Uterus (tissue), 4 donors: ENCODE results near the gene CARMIL3. TPM values are rescaled to one million over a fixed set of nuclear protein-coding genes. Genes with fewer than 3 reads are reported as not detected.
"Not testable (repeated sequence)": the region's sequence is repeated elsewhere in the genome, so short reads cannot be mapped to it uniquely, and the experiment has no call there.

Experiments
- DNase-seq, 2 donors: peaks; one replicate each; pipeline ENCODE4 v3.0.0-alpha.2; 2019 to 2020
- H3K27ac ChIP-seq, 2 donors: fragments of 200-600 bp; sonication (generic); 1 replicate in 1 of 2; 2 replicates in 1 of 2; pipeline ENCODE4 v1.5.1; 2016 to 2018
- H3K27me3 ChIP-seq, 2 donors: fragments of 200-600 bp; sonication (generic); one replicate each; pipeline ENCODE4 v1.5.1; 2018 to 2019; ENCODE audit warnings: control low read depth in 1 of 2
- H3K36me3 ChIP-seq, 2 donors: fragments of 200-600 bp; sonication (generic); one replicate each; pipeline ENCODE4 v1.5.1; 2019; ENCODE audit warnings: control low read depth in 1 of 2
- H3K4me1 ChIP-seq, 2 donors: fragments of 200-600 bp; sonication (generic); one replicate each; pipeline ENCODE4 v1.5.1; 2018 to 2019; ENCODE audit warnings: control low read depth in 1 of 2
- H3K4me3 ChIP-seq, 2 donors: fragments of 200-600 bp; sonication (generic); 1 replicate in 1 of 2; 2 replicates in 1 of 2; pipeline ENCODE4 v1.5.1; 2018 to 2019; ENCODE audit warnings: mild to moderate bottlenecking in 1 of 2
- H3K9me3 ChIP-seq, 2 donors: fragments of 200-600 bp; sonication (generic); one replicate each; pipeline ENCODE4 v1.5.1; 2019; ENCODE audit warnings: control low read depth in 1 of 2
- POLR2A ChIP-seq, 2 donors: fragments of 450-650 bp; IDR thresholded peaks; one replicate each; pipeline ENCODE4 v1.6.1; 2016; ENCODE audit warnings: antibody characterized with exemption in 2 of 2, mild to moderate bottlenecking in 1 of 2, moderate library complexity in 1 of 2
- intact Hi-C: fragments of 100-400 bp; cut with DNase I; formaldehyde crosslinking; loops from one replicate; pipeline ENCODE4 v1.15.1; 2023; ENCODE audit warnings: low total_unique reads
- total RNA-seq, 4 donors: library from RNA; depleted of rRNA in 3 of 4; stranded (reverse); fragments of >200 nt in 3 of 4; gene quantifications; one replicate each; pipeline versions ENCODE4 v1.1.0 to v1.2.4, GENCODE V29; 2014 to 2023
- TF ChIP-seq, protein P1 (sequence below), 4 experiments: fragments of 200-600 bp in 2 of 4; fragments of 450-650 bp in 2 of 4; sonication (generic) in 2 of 4; IDR thresholded peaks; one replicate each; pipeline ENCODE4 v1.5.1; 2016 to 2019; ENCODE audit warnings: antibody characterized with exemption in 4 of 4, mild to moderate bottlenecking in 2 of 4, moderate library complexity in 1 of 4
- donor health status: DM: yes; HTN: yes; CAD: no.

CARMIL3 gene
- total RNA-seq, 4 donors from 2014 or later: 0.21 to 0.48 TPM; not detected in 2

DNA sequence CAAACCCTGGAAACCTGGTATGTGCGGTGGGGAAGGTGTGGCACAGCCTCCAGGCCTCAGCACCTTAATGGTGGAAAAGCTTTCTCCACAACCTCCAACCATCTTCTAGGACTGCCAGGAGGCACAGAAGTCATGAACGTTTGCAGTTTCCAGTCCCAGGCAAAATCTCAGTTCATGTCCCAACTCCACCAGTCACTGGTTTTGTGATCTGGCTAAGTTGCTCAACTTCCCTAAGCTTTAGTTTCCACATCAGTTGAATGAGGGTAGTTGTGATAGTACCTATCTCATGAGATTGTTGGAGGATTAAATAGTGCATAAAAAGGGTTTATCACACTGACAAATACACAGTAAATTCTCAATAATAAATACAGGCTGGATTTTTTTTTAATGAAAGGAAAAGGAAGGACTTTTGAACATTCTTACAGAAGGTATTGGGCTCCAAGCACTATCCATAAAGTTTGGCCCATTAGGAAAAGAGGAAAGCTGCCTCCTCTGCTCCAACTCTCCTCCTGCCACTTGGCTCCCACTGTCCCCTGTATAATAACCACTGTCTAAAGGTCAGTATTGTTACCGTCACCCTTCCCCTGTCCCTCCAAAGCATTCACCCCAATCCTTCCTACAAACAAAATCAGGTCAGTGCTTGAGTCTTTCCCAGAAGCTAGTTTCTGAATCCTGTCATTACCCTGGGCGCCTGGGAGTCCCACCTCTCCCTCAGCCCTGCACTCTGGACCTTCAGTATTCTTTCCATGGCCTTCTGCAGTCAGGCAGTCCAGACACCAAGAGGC lies 48.6 kb downstream of the CARMIL3 start:
- no peak overlapping the region for H3K27ac ChIP-seq
- H3K4me1 ChIP-seq: peaks cover 0 to 2% of the 10 kb centered on the region in 2 donors
- DNase-seq: no peak
- H3K9me3 ChIP-seq: no peaks in the 10 kb centered on the region
- no peaks in the 10 kb centered on the region for H3K27me3 ChIP-seq
- no peaks in the 10 kb centered on the region for H3K36me3 ChIP-seq
- intact Hi-C loops: no loop called here
- TF ChIP-seq, protein P1, sequence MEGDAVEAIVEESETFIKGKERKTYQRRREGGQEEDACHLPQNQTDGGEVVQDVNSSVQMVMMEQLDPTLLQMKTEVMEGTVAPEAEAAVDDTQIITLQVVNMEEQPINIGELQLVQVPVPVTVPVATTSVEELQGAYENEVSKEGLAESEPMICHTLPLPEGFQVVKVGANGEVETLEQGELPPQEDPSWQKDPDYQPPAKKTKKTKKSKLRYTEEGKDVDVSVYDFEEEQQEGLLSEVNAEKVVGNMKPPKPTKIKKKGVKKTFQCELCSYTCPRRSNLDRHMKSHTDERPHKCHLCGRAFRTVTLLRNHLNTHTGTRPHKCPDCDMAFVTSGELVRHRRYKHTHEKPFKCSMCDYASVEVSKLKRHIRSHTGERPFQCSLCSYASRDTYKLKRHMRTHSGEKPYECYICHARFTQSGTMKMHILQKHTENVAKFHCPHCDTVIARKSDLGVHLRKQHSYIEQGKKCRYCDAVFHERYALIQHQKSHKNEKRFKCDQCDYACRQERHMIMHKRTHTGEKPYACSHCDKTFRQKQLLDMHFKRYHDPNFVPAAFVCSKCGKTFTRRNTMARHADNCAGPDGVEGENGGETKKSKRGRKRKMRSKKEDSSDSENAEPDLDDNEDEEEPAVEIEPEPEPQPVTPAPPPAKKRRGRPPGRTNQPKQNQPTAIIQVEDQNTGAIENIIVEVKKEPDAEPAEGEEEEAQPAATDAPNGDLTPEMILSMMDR (IDR thresholded peaks at IDR 0.05): no peak
- no peak for TF ChIP-seq POLR2A (IDR thresholded peaks at IDR 0.05)
- H3K4me3 ChIP-seq: no peak overlapping the region

DNA sequence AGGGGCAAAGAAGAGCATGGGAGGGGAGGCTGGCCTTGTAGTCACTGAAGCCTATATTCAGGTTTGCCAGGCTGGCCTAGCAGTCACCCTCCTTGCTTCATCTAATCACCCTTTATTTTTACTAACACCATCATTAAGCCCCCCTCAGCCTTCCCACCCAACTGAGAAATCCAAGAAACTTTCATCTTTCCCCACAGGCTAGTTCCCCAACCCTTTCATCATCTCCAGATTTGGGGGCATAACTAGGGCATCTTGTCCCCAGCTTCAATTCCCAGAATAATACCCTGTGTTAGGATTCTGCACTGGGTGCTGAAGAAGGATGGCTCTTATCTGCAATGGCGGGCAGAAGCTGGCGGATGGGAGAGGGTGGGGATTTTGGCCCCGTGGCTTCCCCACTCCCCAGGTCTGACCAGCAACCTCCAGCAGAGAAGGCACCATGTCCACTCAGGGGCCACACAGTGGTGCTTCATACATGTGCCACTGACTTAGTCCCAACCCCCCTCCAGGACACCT lies 49.2 kb downstream of the CARMIL3 start:
- no peak for DNase-seq
- no peak overlapping the region for H3K27ac ChIP-seq
- intact Hi-C loops: no loop called here
- H3K36me3 ChIP-seq: no peaks in the 10 kb centered on the region
- TF ChIP-seq, protein P1 (IDR thresholded peaks at IDR 0.05): no peak
- no peak for TF ChIP-seq POLR2A (IDR thresholded peaks at IDR 0.05)
- no peaks in the 10 kb centered on the region for H3K4me1 ChIP-seq
- no peaks in the 10 kb centered on the region for H3K9me3 ChIP-seq
- no peaks in the 10 kb centered on the region for H3K27me3 ChIP-seq
- no peak overlapping the region for H3K4me3 ChIP-seq

DNA sequence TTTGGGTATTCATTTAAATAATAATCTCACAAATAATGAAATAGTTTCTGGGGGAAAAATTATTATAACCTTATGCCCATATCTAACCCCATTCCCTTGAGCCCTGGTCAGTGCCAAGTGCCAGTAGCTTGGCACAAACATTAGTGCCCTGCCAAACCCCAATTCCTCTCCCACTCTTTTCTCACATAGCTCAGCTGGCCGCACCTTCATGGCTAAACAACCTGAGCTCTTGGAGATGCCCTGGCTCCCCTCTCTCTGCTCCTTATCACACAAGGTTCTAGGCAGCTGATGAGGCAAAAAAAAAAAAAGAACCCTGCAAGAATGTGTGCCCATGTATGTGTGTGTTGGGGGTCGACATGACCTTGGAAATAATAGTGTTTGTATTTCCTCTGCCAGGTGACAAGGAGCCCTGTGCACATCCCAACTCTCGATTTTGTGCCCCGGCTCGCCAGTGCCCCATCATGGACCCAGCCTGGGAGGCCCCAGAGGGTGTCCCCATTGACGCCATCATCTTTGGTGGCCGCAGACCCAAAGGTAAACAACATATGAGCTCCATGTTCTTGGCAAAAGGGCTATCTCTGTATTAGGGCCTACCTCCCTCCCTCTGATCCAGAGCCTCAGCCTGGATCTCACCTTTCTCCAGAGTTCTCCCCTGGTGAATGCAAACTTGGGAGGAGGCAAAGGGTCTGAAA lies 50.7 kb downstream of the CARMIL3 start:
- no peaks in the 10 kb centered on the region for H3K9me3 ChIP-seq
- H3K27me3 ChIP-seq: no peaks in the 10 kb centered on the region
- H3K27ac ChIP-seq: no peak overlapping the region
- intact Hi-C loops: no loop called here
- H3K36me3 ChIP-seq: no peaks in the 10 kb centered on the region
- no peaks in the 10 kb centered on the region for H3K4me1 ChIP-seq
- no peak overlapping the region for H3K4me3 ChIP-seq
- TF ChIP-seq POLR2A (IDR thresholded peaks at IDR 0.05): no peak
- TF ChIP-seq, protein P1 (IDR thresholded peaks at IDR 0.05): no peak
- no peak for DNase-seq

DNA sequence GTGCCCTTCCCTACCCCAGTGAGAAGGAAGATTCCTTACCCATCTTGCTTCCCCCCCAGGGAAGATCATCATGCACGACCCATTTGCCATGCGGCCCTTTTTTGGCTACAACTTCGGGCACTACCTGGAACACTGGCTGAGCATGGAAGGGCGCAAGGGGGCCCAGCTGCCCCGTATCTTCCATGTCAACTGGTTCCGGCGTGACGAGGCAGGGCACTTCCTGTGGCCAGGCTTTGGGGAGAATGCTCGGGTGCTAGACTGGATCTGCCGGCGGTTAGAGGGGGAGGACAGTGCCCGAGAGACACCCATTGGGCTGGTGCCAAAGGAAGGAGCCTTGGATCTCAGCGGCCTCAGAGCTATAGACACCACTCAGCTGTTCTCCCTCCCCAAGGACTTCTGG lies 51.6 kb downstream of the CARMIL3 start:
- no peak for DNase-seq

DNA sequence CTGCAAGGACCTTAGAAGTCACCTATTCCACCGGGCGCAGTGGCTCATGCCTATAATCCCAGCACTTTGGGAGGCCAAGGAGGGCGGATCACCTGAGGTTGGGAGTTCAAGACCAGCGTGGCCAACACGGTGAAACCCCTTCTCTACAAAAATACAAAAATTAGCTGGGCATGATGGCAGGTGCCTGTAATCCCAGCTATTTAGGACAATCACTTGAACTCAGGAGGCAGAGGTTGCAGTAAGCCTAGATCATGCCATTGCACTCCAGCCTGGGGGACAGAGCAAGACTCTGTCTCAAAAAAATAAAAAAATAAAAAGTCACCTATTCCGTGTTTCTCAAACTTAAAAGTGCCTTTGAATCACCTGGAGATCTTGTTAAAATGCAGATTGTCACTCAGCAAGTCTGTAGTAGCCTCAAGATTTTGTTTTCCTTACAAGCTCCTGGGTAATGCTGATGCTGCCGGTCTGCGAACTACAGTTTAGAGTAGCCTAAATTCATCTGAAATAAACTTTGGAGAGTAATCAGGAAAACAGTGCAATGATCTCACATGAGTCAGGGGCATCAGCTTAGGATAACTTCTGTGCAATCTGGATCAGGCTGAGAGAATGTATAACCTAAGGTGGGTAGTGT lies 53.9 kb downstream of the CARMIL3 start:
- H3K27ac ChIP-seq, H3K9me3 ChIP-seq, H3K27me3 ChIP-seq, H3K4me3 ChIP-seq, H3K36me3 ChIP-seq, DNase-seq, intact Hi-C loops, H3K4me1 ChIP-seq: not testable (repeated sequence)

More for the DNA sequence above, 51.6 kb downstream of the CARMIL3 start:
- H3K27me3 ChIP-seq: no peaks in the 10 kb centered on the region
- no peak overlapping the region for H3K4me3 ChIP-seq
- no peaks in the 10 kb centered on the region for H3K9me3 ChIP-seq
- H3K27ac ChIP-seq: no peak overlapping the region
- intact Hi-C loops: no loop called here
- H3K4me1 ChIP-seq: no peaks in the 10 kb centered on the region
- no peak for TF ChIP-seq POLR2A (IDR thresholded peaks at IDR 0.05)
- TF ChIP-seq, protein P1 (IDR thresholded peaks at IDR 0.05): no peak
- H3K36me3 ChIP-seq: no peaks in the 10 kb centered on the region
